Stimulated activated CD8-positive, alpha-beta memory T cell treated with anti-CD3 and anti-CD28 coated beads, Interleukin-12 subunit alpha, Interleukin-12 subunit beta, amount 100 ng/mL, for 24 hours (primary cell): ENCODE results near the gene MAEA.

Experiments
- DNase-seq: peaks from one replicate; pipeline ENCODE4 v3.0.0-alpha.2; 2020; ENCODE audit errors: extremely low read depth

The MAEA gene

GRCh38 chr4:1249731-1250526, 39.8 kb upstream of the MAEA start:
- no peak for DNase-seq

- DNase-seq: no peak
Measured at GRCh38 chr4:1250527-1250812, 39.2 kb upstream of the MAEA start.

GRCh38 chr4:1250921-1251772, 38.5 kb upstream of the MAEA start:
- no peak for DNase-seq

- DNase-seq: no peak
Measured at GRCh38 chr4:1251773-1252066, 38.0 kb upstream of the MAEA start.

- no peak for DNase-seq
Measured at GRCh38 chr4:1252928-1253492, 36.7 kb upstream of the MAEA start.

- no peak for DNase-seq
Measured at GRCh38 chr4:1253831-1254230, 35.9 kb upstream of the MAEA start.

GRCh38 chr4:1255151-1255550, 34.5 kb upstream of the MAEA start:
- no peak for DNase-seq

GRCh38 chr4:1255699-1256098, 34.0 kb upstream of the MAEA start:
- DNase-seq: no peak

GRCh38 chr4:1258457-1258856, 31.2 kb upstream of the MAEA start:
- no peak for DNase-seq

GRCh38 chr4:1259966-1260365, 29.7 kb upstream of the MAEA start:
- DNase-seq: no peak

GRCh38 chr4:1260418-1261106, 29.1 kb upstream of the MAEA start:
- DNase-seq: no peak

GRCh38 chr4:1261107-1261928, 28.4 kb upstream of the MAEA start:
- DNase-seq: no peak

GRCh38 chr4:1264942-1265341, 24.7 kb upstream of the MAEA start:
- DNase-seq: no peak

GRCh38 chr4:1265351-1265750, 24.3 kb upstream of the MAEA start:
- DNase-seq: no peak

GRCh38 chr4:1266881-1267763, 22.6 kb upstream of the MAEA start:
- no peak for DNase-seq

GRCh38 chr4:1269209-1269608, 20.5 kb upstream of the MAEA start:
- no peak for DNase-seq

- no peak for DNase-seq
Measured at GRCh38 chr4:1271686-1272085, 18.0 kb upstream of the MAEA start.

- DNase-seq: no peak
Measured at GRCh38 chr4:1274871-1275270, 14.8 kb upstream of the MAEA start.

- no peak for DNase-seq
Measured at GRCh38 chr4:1276984-1277383, 12.7 kb upstream of the MAEA start.
